Stomach (tissue), 9 donors: ENCODE data around the gene EPYC. TPM values are rescaled to one million over a fixed set of nuclear protein-coding genes. Genes with fewer than 3 reads are reported as not detected.
A peak's percentile ranks its signal among the peaks of the same experiment; 100 is the strongest.

ENCODE experiments used
- DNase-seq, 2 donors: peaks; one replicate each; pipeline versions ENCODE4 v3.0.0 to v3.0.0-alpha.2; 2013 to 2019
- H3K27ac ChIP-seq, 5 donors: fragments of 200-600 bp in 4 of 5; sonication (generic) in 4 of 5; one replicate each; pipeline ENCODE4 v1.5.1; 2013 to 2019; ENCODE audit warnings: mild to moderate bottlenecking in 1 of 5, moderate library complexity in 1 of 5
- H3K27me3 ChIP-seq, 3 donors: fragments of 200-600 bp; sonication (generic); one replicate each; pipeline ENCODE4 v1.5.1; 2017 to 2019; ENCODE audit warnings: mixed run types in 1 of 3
- H3K36me3 ChIP-seq, 4 donors: fragments of 200-600 bp; sonication (generic); 1 replicate in 3 of 4; 2 replicates in 1 of 4; pipeline ENCODE4 v1.5.1; 2016 to 2019
- H3K4me1 ChIP-seq, 4 donors: fragments of 200-600 bp; sonication (generic); one replicate each; pipeline ENCODE4 v1.5.1; 2016 to 2019
- H3K4me3 ChIP-seq, 4 donors: fragments of 200-600 bp; sonication (generic) in 3 of 4; one replicate each; pipeline ENCODE4 v1.5.1; 2016 to 2019; ENCODE audit warnings: mild to moderate bottlenecking in 1 of 4
- H3K9me3 ChIP-seq, 4 donors: fragments of 200-600 bp; sonication (generic); one replicate each; pipeline ENCODE4 v1.5.1; 2016 to 2019
- EP300 ChIP-seq: sonication (generic); formaldehyde crosslinking; IDR thresholded peaks from one replicate; pipeline ENCODE4 v1.6.1; 2017; ENCODE audit warnings: antibody characterized with exemption
- POLR2A ChIP-seq, 4 donors: fragments of 450-650 bp; IDR thresholded peaks; one replicate each; pipeline ENCODE4 v1.6.1; 2016; ENCODE audit warnings: antibody characterized with exemption in 4 of 4, control low read depth in 2 of 4, mild to moderate bottlenecking in 1 of 4, moderate library complexity in 1 of 4
- POLR2AphosphoS5 ChIP-seq, 3 donors: sonication (generic); formaldehyde crosslinking; IDR thresholded peaks; one replicate each; pipeline ENCODE4 v1.6.1; 2016; ENCODE audit warnings: antibody characterized with exemption in 3 of 3
- WGBS, 5 donors: extraction: QIAGEN DNeasy Blood & Tissue Kit in 3 of 5; methylation state at CpG; one replicate each; pipeline versions ENCODE4 v1.1.5 to v1.1.7; 2013 to 2018; 5-methylcytosine and 5-hydroxymethylcytosine counted together
- intact Hi-C: fragments of 100-400 bp; cut with DNase I; formaldehyde crosslinking; loops from one replicate; pipeline ENCODE4 v1.15.1; 2023; ENCODE audit warnings: low total_unique reads
- polyA plus RNA-seq, 3 donors: library from polyadenylated mRNA; stranded (reverse); fragments of 200-250 nt; gene quantifications; one replicate each; pipeline ENCODE4 v1.2.3, GENCODE V29; 2013
- total RNA-seq, 5 donors: library from RNA; depleted of rRNA; stranded (reverse); fragments of >200 nt; gene quantifications; one replicate each; pipeline versions ENCODE4 v1.1.0 to v1.2.3, GENCODE V29; 2014 to 2016
- TF ChIP-seq, protein P1 (sequence below), 7 experiments: fragments of 450-650 bp in 4 of 7; fragments of 200-600 bp in 3 of 7; sonication (generic) in 3 of 7; IDR thresholded peaks; one replicate each; pipeline ENCODE4 v1.5.1; 2016 to 2019; ENCODE audit warnings: antibody characterized with exemption in 7 of 7, control low read depth in 2 of 7, mild to moderate bottlenecking in 1 of 7
- donor health status: healthy with polysubstance abuse.
- donor health status: Bipolar disorder and iron deficiency.
- donor health status: healthy.

Gene EPYC
- total and polyA plus RNA-seq, 8 donors, result not detected

DNA sequence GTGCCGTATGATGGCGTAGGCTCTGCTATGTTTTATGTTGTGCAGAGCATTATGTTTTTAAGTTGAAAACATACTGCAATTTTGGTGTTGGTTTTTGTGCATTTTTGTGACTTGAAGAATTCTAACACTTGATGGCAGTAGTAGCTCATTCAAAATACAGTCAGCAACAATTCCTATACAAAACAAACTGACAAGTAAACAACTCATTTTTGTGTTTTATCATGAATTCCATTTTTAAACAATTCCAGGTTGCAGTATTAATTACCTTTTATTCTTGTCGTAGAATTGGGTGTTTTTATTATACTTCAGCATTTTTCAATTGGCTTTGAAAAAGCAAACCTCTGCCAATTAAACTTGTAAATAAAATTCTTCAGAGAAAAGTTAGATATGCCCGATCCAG lies 45.7 kb downstream of the EPYC start:
- 64 to 72% (median 66%) methylated on average over 4 of the region's 4 CpGs for WGBS, 5 donors
- intact Hi-C loops, result no loop called here
- Histone ChIP-seq H3K36me3 (no peaks in the 10 kb centered on the region), H3K4me1 (no peaks in the 10 kb centered on the region), H3K4me3 (no peak overlapping the region), H3K27me3 (no peaks in the 10 kb centered on the region), H3K9me3 (no peaks in the 10 kb centered on the region), H3K27ac (no peak overlapping the region)
- TF ChIP-seq, protein P1, sequence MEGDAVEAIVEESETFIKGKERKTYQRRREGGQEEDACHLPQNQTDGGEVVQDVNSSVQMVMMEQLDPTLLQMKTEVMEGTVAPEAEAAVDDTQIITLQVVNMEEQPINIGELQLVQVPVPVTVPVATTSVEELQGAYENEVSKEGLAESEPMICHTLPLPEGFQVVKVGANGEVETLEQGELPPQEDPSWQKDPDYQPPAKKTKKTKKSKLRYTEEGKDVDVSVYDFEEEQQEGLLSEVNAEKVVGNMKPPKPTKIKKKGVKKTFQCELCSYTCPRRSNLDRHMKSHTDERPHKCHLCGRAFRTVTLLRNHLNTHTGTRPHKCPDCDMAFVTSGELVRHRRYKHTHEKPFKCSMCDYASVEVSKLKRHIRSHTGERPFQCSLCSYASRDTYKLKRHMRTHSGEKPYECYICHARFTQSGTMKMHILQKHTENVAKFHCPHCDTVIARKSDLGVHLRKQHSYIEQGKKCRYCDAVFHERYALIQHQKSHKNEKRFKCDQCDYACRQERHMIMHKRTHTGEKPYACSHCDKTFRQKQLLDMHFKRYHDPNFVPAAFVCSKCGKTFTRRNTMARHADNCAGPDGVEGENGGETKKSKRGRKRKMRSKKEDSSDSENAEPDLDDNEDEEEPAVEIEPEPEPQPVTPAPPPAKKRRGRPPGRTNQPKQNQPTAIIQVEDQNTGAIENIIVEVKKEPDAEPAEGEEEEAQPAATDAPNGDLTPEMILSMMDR (IDR thresholded peaks at IDR 0.05), result no peak
- TF ChIP-seq POLR2A (IDR thresholded peaks at IDR 0.05) (no peak), EP300 (no peak), POLR2AphosphoS5 (IDR thresholded peaks at IDR 0.05) (no peak)
- peak in 1 of 2 donors; percentile 28 for DNase-seq

DNA sequence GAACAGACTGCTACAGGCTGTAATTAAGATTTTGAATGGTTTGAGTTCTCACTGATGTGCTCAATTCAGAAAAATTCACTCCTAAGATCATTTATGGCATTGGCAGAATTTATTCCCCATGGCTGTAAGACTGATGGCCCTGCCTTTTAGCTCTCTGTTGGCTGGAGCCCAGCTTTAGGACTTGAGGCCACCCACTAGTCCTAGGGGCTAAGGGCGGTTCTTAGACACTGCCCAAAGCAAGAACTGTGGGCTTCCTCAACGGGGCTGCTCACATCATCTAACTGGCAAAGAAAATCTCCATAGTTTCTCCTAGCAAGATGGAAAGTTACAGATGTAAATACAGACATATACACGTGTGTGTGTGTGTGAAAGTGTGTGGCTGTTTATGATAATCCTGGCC lies 46.4 kb downstream of the EPYC start:
- 61 to 76% (median 73%) methylated on average over 3 of the region's 3 CpGs for WGBS, 5 donors
- Histone ChIP-seq H3K27ac (no peak overlapping the region), H3K4me3 (no peak overlapping the region), H3K36me3 (no peaks in the 10 kb centered on the region), H3K27me3 (no peaks in the 10 kb centered on the region), H3K4me1 (no peaks in the 10 kb centered on the region), H3K9me3 (no peaks in the 10 kb centered on the region)
- TF ChIP-seq EP300, result no peak
- no peak for TF ChIP-seq POLR2AphosphoS5 (IDR thresholded peaks at IDR 0.05)
- TF ChIP-seq POLR2A (IDR thresholded peaks at IDR 0.05), result no peak
- TF ChIP-seq, protein P1 (IDR thresholded peaks at IDR 0.05), result no peak
- no peak for DNase-seq
- intact Hi-C loops, result no loop called here

DNA sequence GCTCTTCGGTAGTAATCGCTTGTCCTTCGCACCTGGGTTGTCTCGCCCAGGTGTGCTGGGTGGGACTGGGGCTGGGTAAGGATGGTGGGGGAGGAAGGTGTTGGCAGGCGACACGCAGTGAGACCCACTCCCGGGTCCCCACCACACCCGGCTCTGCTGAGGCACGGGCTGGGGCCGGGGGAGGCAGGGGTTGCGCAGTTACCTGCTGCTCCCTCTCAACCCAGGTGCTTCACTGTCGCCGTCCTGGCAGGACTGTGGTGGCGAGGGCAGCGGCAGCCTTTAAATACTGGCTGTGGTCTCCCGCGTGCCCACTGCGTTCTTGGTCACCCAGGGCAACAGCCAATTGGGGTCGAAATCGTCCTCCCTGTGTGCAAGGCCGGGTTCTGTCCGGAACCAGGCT lies 49.9 kb downstream of the EPYC start, which contains the start of gene CCER1:
Gene CCER1 (minus strand): TSS at position 256 of the 400 bp plus-strand sequence. CDS start 434 bp downstream, outside the sequence.
- TF ChIP-seq POLR2AphosphoS5 (IDR thresholded peaks at IDR 0.05), result no peak
- no peak for TF ChIP-seq POLR2A (IDR thresholded peaks at IDR 0.05)
- TF ChIP-seq, protein P1 (IDR thresholded peaks at IDR 0.05), result no peak
- no peak for TF ChIP-seq EP300
- no peaks in the 10 kb centered on the region for H3K4me1 ChIP-seq
- H3K36me3 ChIP-seq, result no peaks in the 10 kb centered on the region
- no peak within 1 kb of the TSS for H3K27ac ChIP-seq
- intact Hi-C loops, result no loop called here
- no peaks in the 10 kb centered on the region for H3K27me3 ChIP-seq
- no peaks in the 10 kb centered on the region for H3K9me3 ChIP-seq
- no peak within 1 kb of the TSS for H3K4me3 ChIP-seq
- DNase-seq, result no peak
- 90 to 99% (median 97%) methylated on average over 20 to 22 of the region's 22 CpGs for WGBS, 5 donors

DNA sequence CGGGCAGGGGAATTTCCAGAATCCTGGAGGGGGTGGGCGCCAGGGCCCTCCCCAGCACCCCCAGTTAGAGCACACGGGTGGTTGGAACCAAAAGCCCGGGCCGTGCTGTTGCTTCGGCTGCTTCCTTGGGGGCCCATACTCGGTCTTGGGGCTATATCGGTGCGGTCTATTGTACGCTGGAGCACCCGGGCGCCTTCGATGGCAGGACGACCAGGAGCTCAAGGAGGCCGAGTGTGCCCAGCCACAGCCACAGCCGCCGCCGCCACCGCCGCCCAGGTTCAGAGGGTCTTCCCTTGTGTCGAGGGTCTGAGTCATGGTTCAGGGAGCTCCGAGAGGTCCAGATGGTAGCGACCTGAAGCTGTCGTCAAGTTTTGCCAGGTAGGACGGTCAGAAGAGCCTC lies 50.3 kb downstream of the EPYC start:
- Histone ChIP-seq H3K9me3 (no peaks in the 10 kb centered on the region), H3K4me1 (no peaks in the 10 kb centered on the region), H3K36me3 (no peaks in the 10 kb centered on the region), H3K27me3 (no peaks in the 10 kb centered on the region), H3K4me3 (no peak overlapping the region), H3K27ac (no peak overlapping the region)
- 94 to 98% (median 97%) methylated on average over 7 to 25 of the region's 25 CpGs for WGBS, 5 donors
- intact Hi-C loops, result no loop called here
- no peak for DNase-seq
- TF ChIP-seq, protein P1 (IDR thresholded peaks at IDR 0.05), result no peak
- TF ChIP-seq POLR2AphosphoS5 (IDR thresholded peaks at IDR 0.05) (no peak), POLR2A (IDR thresholded peaks at IDR 0.05) (no peak), EP300 (no peak)
